Panc1 (cell line): Measurements from ENCODE around the gene CAMK1D. TPM values are rescaled to one million over a fixed set of nuclear protein-coding genes. Genes with fewer than 3 reads are reported as not detected.

Experiments
- ATAC-seq: fragments of 200-7000 bp; cut with Tn5 transposase; 2 replicates; pipeline ENCODE4 v1.9.1; 2020; ENCODE audit warnings: mild to moderate bottlenecking, moderate library complexity
- BruUV-seq: library from RNA; stranded (reverse); fragments of 400-500 nt; replicated peaks from 2 replicates; lab custom pipeline; 2021; lab: Mats Ljungman, UMichigan
- CTCF ChIA-PET: fragments of 300-600 bp; sonication (Branson Sonifier 250); formaldehyde crosslinking; loops from one replicate; lab custom pipeline; 2022; ENCODE audit warnings: antibody characterized with exemption; lab: Charles Lee
- POLR2A ChIA-PET: fragments of 300-600 bp; sonication (Branson Sonifier 250); formaldehyde crosslinking; loops from one replicate; lab custom pipeline; 2022; ENCODE audit warnings: antibody characterized with exemption; lab: Charles Lee
- DNase-seq: peaks from one replicate; pipeline ENCODE4 v3.0.0-alpha.2; 2010; ENCODE audit warnings: low read depth, low spot score
- H3K27ac ChIP-seq: 2 replicates; pipeline ENCODE4 v1.5.1; 2011; ENCODE audit warnings: mild to moderate bottlenecking, low read length, inconsistent platforms
- H3K27me3 ChIP-seq: fragments of 200-500 bp; sonication (Bioruptor generic); 2 replicates; pipeline ENCODE4 v1.6.0; 2014; ENCODE audit warnings: low read length, inconsistent platforms; ENCODE audit not compliant: control insufficient read depth, insufficient read depth
- H3K36me3 ChIP-seq: fragments of 200-500 bp; sonication (Bioruptor generic); 2 replicates; pipeline ENCODE4 v1.5.1; 2014; ENCODE audit warnings: inconsistent platforms, mild to moderate bottlenecking, low read length, moderate library complexity; ENCODE audit not compliant: control insufficient read depth, insufficient read depth
- H3K4me1 ChIP-seq: 2 replicates; pipeline ENCODE4 v1.5.1; 2011; ENCODE audit warnings: inconsistent platforms, mild to moderate bottlenecking, low read length, moderate library complexity; ENCODE audit not compliant: control insufficient read depth, insufficient read depth
- H3K4me3 ChIP-seq, 2 experiments: 2 replicates each; pipeline ENCODE4 v1.5.1; 2011 to 2012; ENCODE audit warnings: low read depth in 2 of 2, low read length in 2 of 2, mild to moderate bottlenecking in 2 of 2, inconsistent platforms in 1 of 2, moderate library complexity in 1 of 2
- H3K9me3 ChIP-seq: fragments of 200-500 bp; sonication (Bioruptor generic); 2 replicates; pipeline ENCODE4 v1.5.1; 2014; ENCODE audit warnings: low read depth, mild to moderate bottlenecking, inconsistent platforms, low read length, moderate library complexity; ENCODE audit not compliant: control insufficient read depth, insufficient read depth
- CTCF ChIP-seq: fragments of 450-650 bp; IDR thresholded peaks from 2 replicates; pipeline ENCODE4 v1.5.1; 2017; ENCODE audit warnings: mild to moderate bottlenecking
- POLR2AphosphoS5 ChIP-seq: IDR thresholded peaks from 2 replicates; pipeline ENCODE4 v1.6.1; 2012; ENCODE audit warnings: mild to moderate bottlenecking, low read depth, low read length, moderate library complexity
- REST ChIP-seq, 2 experiments: IDR thresholded peaks; 2 replicates each; pipeline ENCODE4 v1.6.1; 2011 to 2012; ENCODE audit warnings: low read depth in 2 of 2, control low read depth in 1 of 2, low read length in 1 of 2, mild to moderate bottlenecking in 1 of 2, moderate library complexity in 1 of 2; ENCODE audit not compliant: insufficient read depth in 1 of 2
- SIN3A ChIP-seq: IDR thresholded peaks from 2 replicates; pipeline ENCODE4 v1.6.1; 2012; ENCODE audit warnings: low read depth, mild to moderate bottlenecking, low read length, moderate library complexity, borderline replicate concordance; ENCODE audit not compliant: insufficient read depth
- TCF7L2 ChIP-seq: IDR thresholded peaks from 2 replicates; pipeline ENCODE4 v1.6.1; 2011; ENCODE audit warnings: mild to moderate bottlenecking, low read depth, low read length, inconsistent platforms
- in situ Hi-C: cut with HindIII; loops from 2 replicates; pipeline ENCODE4 v1.10.0; 2016; ENCODE audit warnings: low sequenced_read_pairs, low pct_unique_long_range_greater_than_20kb
- intact Hi-C: fragments of 100-400 bp; cut with micrococcal nuclease; formaldehyde crosslinking; loops from one replicate; pipeline ENCODE4 v1.10.0; 2022; ENCODE audit not compliant: unreplicated experiment
- total RNA-seq: library from RNA; stranded (reverse); gene quantifications from one replicate; pipeline ENCODE4 v1.2.1, GENCODE V29; 2021; ENCODE audit not compliant: unreplicated experiment

The CAMK1D gene
- total RNA-seq, 1 experiment from 2014 or later, result 5.7 TPM

- POLR2A ChIA-PET, result interaction anchor here (0.6 kb wide), 1 partner anchor 79 kb away, joined by 3 read pairs; no protein-coding TSS in a partner anchor
Measured at GRCh38 chr10:12539350-12540164, 190.2 kb downstream of the CAMK1D start.

DNA sequence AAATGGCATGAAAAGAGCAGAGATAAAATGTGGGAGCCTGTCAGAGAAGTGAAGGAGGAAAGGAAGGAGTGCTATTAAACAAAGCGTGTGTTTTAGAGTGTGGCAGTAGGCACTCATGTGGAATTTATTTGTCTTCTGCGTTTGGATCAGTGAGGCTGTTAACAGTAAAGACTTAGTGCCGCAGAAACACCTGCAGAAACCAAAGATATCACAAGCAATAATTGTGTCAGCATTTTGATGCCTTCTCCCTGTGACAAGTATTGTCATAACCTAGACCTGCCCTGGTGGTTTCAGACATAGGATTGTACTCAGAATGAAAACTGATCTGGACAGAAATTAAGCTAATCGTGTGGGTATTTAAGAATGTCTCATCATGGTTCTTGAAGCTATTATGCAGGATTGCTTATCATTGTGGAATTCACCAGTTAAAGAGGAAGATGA lies 191.0 kb downstream of the CAMK1D start:
- POLR2A ChIA-PET, result no interaction called here
- no peak for ATAC-seq
- no peak for DNase-seq
- H3K4me1 ChIP-seq, result no peaks in the 10 kb centered on the region
- H3K27me3 ChIP-seq, result no peaks in the 10 kb centered on the region
- intact Hi-C loops (no loop called here), in situ Hi-C loops (no loop called here)
- H3K4me3 ChIP-seq, result no peak overlapping the region
- BruUV-seq, result no TSS peak
- no peaks in the 10 kb centered on the region for H3K9me3 ChIP-seq
- CTCF ChIA-PET, result no interaction called here
- no peak for TF ChIP-seq CTCF
- TF ChIP-seq SIN3A, result no peak
- TF ChIP-seq TCF7L2, result no peak
- no peak for TF ChIP-seq POLR2AphosphoS5
- TF ChIP-seq REST (IDR thresholded peaks at IDR 0.05; ENCODE audit: insufficient read depth in 1 of 2, low read depth in 2 of 2, low read length in 1 of 2), result no peak
- no peak overlapping the region for H3K27ac ChIP-seq
- H3K36me3 ChIP-seq, result no peaks in the 10 kb centered on the region

More at GRCh38 chr10:12539350-12540164, 190.2 kb downstream of the CAMK1D start:
- in situ Hi-C loops (no loop called here), intact Hi-C loops (no loop called here)
- Histone ChIP-seq H3K27ac (no peak overlapping the region), H3K9me3 (no peaks in the 10 kb centered on the region), H3K4me1 (no peaks in the 10 kb centered on the region), H3K4me3 (no peak overlapping the region), H3K27me3 (no peaks in the 10 kb centered on the region), H3K36me3 (no peaks in the 10 kb centered on the region)
- TF ChIP-seq POLR2AphosphoS5 (no peak), SIN3A (no peak), TCF7L2 (no peak)
- no peak for DNase-seq
- CTCF ChIA-PET, result no interaction called here
- ATAC-seq, result no peak
- BruUV-seq, result no TSS peak
